Measurements from ENCODE around the gene ACAP1.

ACAP1 gene

DNA sequence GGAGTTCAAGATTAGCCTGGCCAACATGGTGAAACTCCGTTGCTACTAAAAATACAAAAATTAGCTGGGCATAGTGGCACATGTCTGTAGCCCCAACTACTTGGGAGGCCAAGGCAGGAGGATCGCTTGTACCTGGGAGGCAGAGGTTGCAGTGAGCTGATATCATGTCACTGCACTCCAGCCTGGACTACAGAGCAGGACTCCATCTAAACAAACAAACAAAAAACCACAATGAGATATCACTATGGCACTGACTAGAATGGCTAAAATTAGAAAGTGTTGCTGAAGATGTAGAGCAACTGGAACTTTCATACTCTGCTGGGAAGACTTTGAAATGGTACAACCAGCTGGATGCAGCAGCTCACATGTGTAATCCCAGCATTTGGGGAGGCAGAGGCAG lies 38.0 kb downstream of the ACAP1 start:
- Histone ChIP-seq H3K36me3 (ENCODE audit: low read depth) (no peaks in the 10 kb centered on the region), H3K4me3 (ENCODE audit: severe bottlenecking) (no peak overlapping the region), H3K27ac (ENCODE audit: poor library complexity, severe bottlenecking) (no peak overlapping the region), H3K4me1 (ENCODE audit: insufficient read depth, poor library complexity, severe bottlenecking) (no peaks in the 10 kb centered on the region), H3K27me3 (ENCODE audit: insufficient read depth, poor library complexity, severe bottlenecking) (no peaks in the 10 kb centered on the region), H3K9me3 (ENCODE audit: severe bottlenecking) (no peaks in the 10 kb centered on the region)
- TF ChIP-seq, protein P1, sequence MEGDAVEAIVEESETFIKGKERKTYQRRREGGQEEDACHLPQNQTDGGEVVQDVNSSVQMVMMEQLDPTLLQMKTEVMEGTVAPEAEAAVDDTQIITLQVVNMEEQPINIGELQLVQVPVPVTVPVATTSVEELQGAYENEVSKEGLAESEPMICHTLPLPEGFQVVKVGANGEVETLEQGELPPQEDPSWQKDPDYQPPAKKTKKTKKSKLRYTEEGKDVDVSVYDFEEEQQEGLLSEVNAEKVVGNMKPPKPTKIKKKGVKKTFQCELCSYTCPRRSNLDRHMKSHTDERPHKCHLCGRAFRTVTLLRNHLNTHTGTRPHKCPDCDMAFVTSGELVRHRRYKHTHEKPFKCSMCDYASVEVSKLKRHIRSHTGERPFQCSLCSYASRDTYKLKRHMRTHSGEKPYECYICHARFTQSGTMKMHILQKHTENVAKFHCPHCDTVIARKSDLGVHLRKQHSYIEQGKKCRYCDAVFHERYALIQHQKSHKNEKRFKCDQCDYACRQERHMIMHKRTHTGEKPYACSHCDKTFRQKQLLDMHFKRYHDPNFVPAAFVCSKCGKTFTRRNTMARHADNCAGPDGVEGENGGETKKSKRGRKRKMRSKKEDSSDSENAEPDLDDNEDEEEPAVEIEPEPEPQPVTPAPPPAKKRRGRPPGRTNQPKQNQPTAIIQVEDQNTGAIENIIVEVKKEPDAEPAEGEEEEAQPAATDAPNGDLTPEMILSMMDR (IDR thresholded peaks at IDR 0.05; ENCODE audit: poor library complexity, severe bottlenecking), result no peak
- no peak for ATAC-seq (ENCODE audit: low read depth)
- DNase-seq (ENCODE audit: low spot score), result no peak

DNA sequence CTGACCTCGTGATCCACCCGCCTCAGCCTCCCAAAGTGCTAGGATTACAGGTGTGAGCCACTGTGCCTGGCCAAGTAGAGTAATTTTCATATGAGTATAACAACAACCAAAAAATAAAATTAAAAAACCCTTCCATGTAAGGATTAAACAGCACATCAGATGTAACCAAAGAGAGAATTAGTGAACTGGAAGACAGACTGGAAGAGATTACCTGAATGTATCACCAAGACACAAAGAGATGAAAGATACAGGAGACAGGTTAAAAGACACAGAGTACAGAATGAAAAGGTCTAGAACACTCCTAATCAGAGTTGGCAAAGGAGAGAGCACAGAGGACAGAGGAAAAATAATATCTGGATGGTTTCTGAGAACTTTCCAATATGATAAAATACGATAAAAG lies 42.8 kb downstream of the ACAP1 start:
- H3K27ac ChIP-seq (ENCODE audit: poor library complexity, severe bottlenecking), result no peak overlapping the region
- no peak for ATAC-seq (ENCODE audit: low read depth)
- no peaks in the 10 kb centered on the region for H3K27me3 ChIP-seq (ENCODE audit: insufficient read depth, poor library complexity, severe bottlenecking)
- TF ChIP-seq, protein P1 (IDR thresholded peaks at IDR 0.05; ENCODE audit: poor library complexity, severe bottlenecking), result no peak
- DNase-seq (ENCODE audit: low spot score), result no peak
- H3K9me3 ChIP-seq (ENCODE audit: severe bottlenecking), result no peaks in the 10 kb centered on the region
- 0 out of 2 replicates have a peak, but pooled peaks cover 7% of the 10 kb centered on the region for H3K36me3 ChIP-seq (ENCODE audit: low read depth)
- H3K4me3 ChIP-seq (ENCODE audit: severe bottlenecking), result no peak overlapping the region
- peaks cover 2% of the 10 kb centered on the region for H3K4me1 ChIP-seq (ENCODE audit: insufficient read depth, poor library complexity, severe bottlenecking)

DNA sequence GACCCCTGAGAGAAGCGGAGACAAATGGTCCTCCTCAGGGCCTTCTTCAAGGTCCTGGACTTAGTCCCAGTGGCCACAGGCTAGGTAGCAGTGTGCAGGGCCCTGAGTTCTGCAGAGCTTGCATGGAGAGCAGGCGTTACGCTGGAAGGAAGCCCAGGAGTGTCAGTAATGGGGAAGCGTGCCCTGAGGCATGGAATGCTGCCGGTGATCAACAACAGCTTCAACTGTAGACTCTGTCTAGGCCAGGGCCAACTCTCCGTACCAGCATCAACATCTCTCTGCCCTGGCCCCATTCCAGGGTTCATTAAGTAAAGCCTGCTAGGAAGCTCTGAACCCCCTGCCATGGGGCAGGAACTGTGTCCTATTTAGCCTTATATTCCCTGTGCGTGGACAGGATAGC lies 44.0 kb downstream of the ACAP1 start:
- DNase-seq (ENCODE audit: low spot score) (no peak), ATAC-seq (ENCODE audit: low read depth) (no peak; the same call in 2 of the 3 replicates)
- Histone ChIP-seq H3K9me3 (ENCODE audit: severe bottlenecking) (no peaks in the 10 kb centered on the region), H3K4me3 (ENCODE audit: severe bottlenecking) (peak overlapping the region; percentile 44), H3K4me1 (ENCODE audit: insufficient read depth, poor library complexity, severe bottlenecking) (peaks cover 2% of the 10 kb centered on the region), H3K27me3 (ENCODE audit: insufficient read depth, poor library complexity, severe bottlenecking) (no peaks in the 10 kb centered on the region), H3K36me3 (ENCODE audit: low read depth) (peaks cover 13% of the 10 kb centered on the region; the same call in 1 of the 2 replicates), H3K27ac (ENCODE audit: poor library complexity, severe bottlenecking) (no peak overlapping the region)
- TF ChIP-seq, protein P1 (IDR thresholded peaks at IDR 0.05; ENCODE audit: poor library complexity, severe bottlenecking), result no peak

DNA sequence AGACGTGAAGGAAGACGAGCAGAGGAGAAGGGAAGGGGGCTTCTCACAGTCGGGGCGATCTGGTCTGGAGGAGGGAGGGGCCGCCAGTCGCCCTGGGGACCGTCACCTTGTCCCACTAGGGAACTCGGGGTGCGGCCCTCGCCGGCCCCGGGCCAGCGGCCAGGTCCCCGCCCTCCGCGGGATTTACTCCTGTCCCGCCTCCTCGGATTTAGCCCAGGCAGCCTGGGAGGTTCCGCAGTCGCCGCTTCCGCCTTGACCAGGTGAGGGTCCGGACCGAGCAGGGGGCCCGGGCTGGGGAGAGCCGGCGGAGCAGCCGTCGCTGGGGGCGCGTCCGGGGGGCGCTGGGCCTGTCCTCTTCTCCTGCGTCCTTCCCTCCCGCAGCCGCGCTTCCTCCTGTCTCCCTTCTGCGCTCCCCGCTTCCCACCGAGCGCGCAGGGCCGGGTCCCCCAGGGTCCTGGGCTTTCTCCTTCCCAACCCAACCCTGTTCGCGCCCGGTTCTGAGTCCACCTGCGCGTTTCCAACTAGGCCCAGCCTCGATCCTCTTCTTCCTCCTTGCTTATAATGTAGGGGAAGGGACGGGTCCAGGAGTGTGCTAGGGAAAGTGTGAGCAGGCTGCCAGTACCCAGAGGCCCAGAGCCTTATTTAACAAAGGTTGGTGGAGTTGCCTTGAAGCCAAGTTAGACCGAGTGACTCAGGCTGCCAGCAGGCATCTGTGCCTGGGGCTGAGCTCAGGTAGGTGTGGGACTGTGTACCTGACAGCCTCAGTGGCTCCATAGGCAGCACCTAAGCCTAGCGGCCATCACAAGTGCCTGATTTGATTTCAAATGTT lies 44.7 kb downstream of the ACAP1 start, which contains the start of gene TNK1:
TNK1 (plus strand) TSS at position 235 of the 829 bp plus-strand sequence. CDS start 1,838 bp downstream, outside the sequence.
- peak within 1 kb of the TSS; percentile 44 for H3K4me3 ChIP-seq (ENCODE audit: severe bottlenecking)
- H3K27ac ChIP-seq (ENCODE audit: poor library complexity, severe bottlenecking), result peak within 1 kb of the TSS; percentile 27
- peaks cover 13% of the 10 kb centered on the region; the same call in 1 of the 2 replicates for H3K36me3 ChIP-seq (ENCODE audit: low read depth)
- H3K27me3 ChIP-seq (ENCODE audit: insufficient read depth, poor library complexity, severe bottlenecking), result no peaks in the 10 kb centered on the region
- peaks cover 2% of the 10 kb centered on the region for H3K4me1 ChIP-seq (ENCODE audit: insufficient read depth, poor library complexity, severe bottlenecking)
- H3K9me3 ChIP-seq (ENCODE audit: severe bottlenecking), result no peaks in the 10 kb centered on the region
- TF ChIP-seq, protein P1 (IDR thresholded peaks at IDR 0.05; ENCODE audit: poor library complexity, severe bottlenecking), result no peak
- DNase-seq (ENCODE audit: low spot score) (no peak), ATAC-seq (ENCODE audit: low read depth) (peak; percentile 71)

DNA sequence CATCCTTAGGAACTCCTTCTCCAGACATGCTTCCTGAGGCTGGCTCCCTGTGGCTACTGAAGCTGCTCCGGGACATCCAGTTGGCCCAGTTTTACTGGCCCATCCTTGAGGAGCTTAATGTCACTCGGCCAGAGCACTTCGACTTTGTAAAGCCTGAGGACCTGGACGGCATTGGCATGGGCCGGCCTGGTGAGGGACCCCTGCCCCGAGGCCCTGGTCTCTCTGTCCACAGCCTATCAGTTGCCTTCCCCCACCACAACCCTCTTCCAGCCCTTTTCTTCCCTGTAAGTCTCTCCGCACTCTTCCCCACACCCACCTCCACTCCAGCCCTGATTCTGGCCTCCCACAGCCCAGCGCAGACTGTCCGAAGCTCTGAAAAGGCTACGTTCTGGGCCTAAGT lies 46.6 kb downstream of the ACAP1 start:
- H3K4me3 ChIP-seq (ENCODE audit: severe bottlenecking), result no peak overlapping the region
- H3K9me3 ChIP-seq (ENCODE audit: severe bottlenecking), result no peaks in the 10 kb centered on the region
- TF ChIP-seq, protein P1 (IDR thresholded peaks at IDR 0.05; ENCODE audit: poor library complexity, severe bottlenecking), result no peak
- peaks cover 2% of the 10 kb centered on the region for H3K4me1 ChIP-seq (ENCODE audit: insufficient read depth, poor library complexity, severe bottlenecking)
- ATAC-seq (ENCODE audit: low read depth), result 0 out of 3 replicates have a peak, but pooled peaks have one; percentile 1
- DNase-seq (ENCODE audit: low spot score), result no peak
- peaks cover 15% of the 10 kb centered on the region for H3K36me3 ChIP-seq (ENCODE audit: low read depth)
- no peak overlapping the region for H3K27ac ChIP-seq (ENCODE audit: poor library complexity, severe bottlenecking)
- H3K27me3 ChIP-seq (ENCODE audit: insufficient read depth, poor library complexity, severe bottlenecking), result no peaks in the 10 kb centered on the region
